H9 (cell line): ENCODE data around the gene ATG7. TPM values are rescaled to one million over a fixed set of nuclear protein-coding genes. Genes with fewer than 3 reads are reported as not detected.

ENCODE experiments used
- DNase-seq: peaks from one replicate; pipeline ENCODE4 v3.0.0-alpha.2; 2017
- H2AFZ ChIP-seq: one replicate; pipeline ENCODE4 v1.6.1; 2013; ENCODE audit warnings: mild to moderate bottlenecking, low read length, control low read depth, moderate library complexity
- H2AK5ac ChIP-seq: 2 replicates; pipeline ENCODE4 v1.6.1; 2013; ENCODE audit warnings: low read length, control low read depth, mixed read lengths; ENCODE audit not compliant: insufficient read length
- H2BK120ac ChIP-seq: one replicate; pipeline ENCODE4 v1.6.1; 2013; ENCODE audit warnings: low read depth, mild to moderate bottlenecking, low read length, control low read depth, inconsistent platforms; ENCODE audit not compliant: poor library complexity, severe bottlenecking
- H2BK12ac ChIP-seq: 2 replicates; pipeline ENCODE4 v1.6.1; 2013; ENCODE audit warnings: low read length, control low read depth, mixed read lengths, low read depth; ENCODE audit not compliant: insufficient read length
- H2BK15ac ChIP-seq: 2 replicates; pipeline ENCODE4 v1.6.1; 2013; ENCODE audit warnings: low read depth, low read length, control low read depth
- H2BK20ac ChIP-seq: one replicate; pipeline ENCODE4 v1.6.1; 2013; ENCODE audit warnings: low read depth, mild to moderate bottlenecking, low read length, control low read depth, inconsistent platforms; ENCODE audit not compliant: poor library complexity, severe bottlenecking
- H2BK5ac ChIP-seq: 2 replicates; pipeline ENCODE4 v1.6.1; 2013; ENCODE audit warnings: low read length, control low read depth, mixed read lengths; ENCODE audit not compliant: insufficient read length
- H3K14ac ChIP-seq: 2 replicates; pipeline ENCODE4 v1.6.1; 2013; ENCODE audit warnings: low read length, control low read depth; ENCODE audit not compliant: insufficient read depth
- H3K18ac ChIP-seq: 2 replicates; pipeline ENCODE4 v1.6.1; 2013; ENCODE audit warnings: low read depth, mild to moderate bottlenecking, mixed read lengths, low read length, control low read depth; ENCODE audit not compliant: insufficient read length
- H3K23ac ChIP-seq: 2 replicates; pipeline ENCODE4 v1.6.1; 2013; ENCODE audit warnings: low read length, control low read depth, mixed read lengths, low read depth; ENCODE audit not compliant: insufficient read length
- H3K23me2 ChIP-seq: 2 replicates; pipeline ENCODE4 v1.6.1; 2013; ENCODE audit warnings: low read depth, mild to moderate bottlenecking, mixed read lengths, low read length, control low read depth; ENCODE audit not compliant: insufficient read length, poor library complexity, severe bottlenecking
- H3K27ac ChIP-seq: 2 replicates; pipeline ENCODE4 v1.5.1; 2013; ENCODE audit warnings: low read length, control low read depth, mixed read lengths, low read depth; ENCODE audit not compliant: insufficient read length
- H3K27me3 ChIP-seq: 2 replicates; pipeline ENCODE4 v1.6.1; 2013; ENCODE audit warnings: low read length, control low read depth, inconsistent platforms; ENCODE audit not compliant: insufficient read depth
- H3K4ac ChIP-seq: 2 replicates; pipeline ENCODE4 v1.6.1; 2013; ENCODE audit warnings: low read depth, mild to moderate bottlenecking, control low read depth, inconsistent platforms, low read length, moderate library complexity
- H3K4me1 ChIP-seq: 2 replicates; pipeline ENCODE4 v1.6.1; 2013; ENCODE audit warnings: low read length, control low read depth, inconsistent platforms; ENCODE audit not compliant: insufficient read depth
- H3K4me2 ChIP-seq: 2 replicates; pipeline ENCODE4 v1.6.1; 2013; ENCODE audit warnings: low read length, control low read depth, mixed read lengths; ENCODE audit not compliant: insufficient read length, insufficient read depth
- H3K56ac ChIP-seq: 2 replicates; pipeline ENCODE4 v1.6.1; 2013; ENCODE audit warnings: low read depth, mild to moderate bottlenecking, mixed read lengths, low read length, control low read depth; ENCODE audit not compliant: insufficient read length
- H3K79me1 ChIP-seq: 2 replicates; pipeline ENCODE4 v1.6.1; 2013; ENCODE audit warnings: low read depth, mild to moderate bottlenecking, moderate library complexity, low read length, control low read depth, inconsistent platforms; ENCODE audit not compliant: insufficient read depth, poor library complexity, severe bottlenecking
- H3K79me2 ChIP-seq: 2 replicates; pipeline ENCODE4 v1.6.1; 2013; ENCODE audit warnings: low read length, control low read depth, inconsistent platforms; ENCODE audit not compliant: insufficient read depth
- H3K9ac ChIP-seq: 2 replicates; pipeline ENCODE4 v1.6.1; 2013; ENCODE audit warnings: low read length, control low read depth, mixed read lengths; ENCODE audit not compliant: insufficient read length; ENCODE audit errors: extremely low read depth
- H3K9me3 ChIP-seq: one replicate; pipeline ENCODE4 v1.6.1; 2013; ENCODE audit warnings: low read depth, low read length, inconsistent platforms; ENCODE audit not compliant: control insufficient read depth
- H3T11ph ChIP-seq: one replicate; pipeline ENCODE4 v1.6.1; 2013; ENCODE audit warnings: mild to moderate bottlenecking, low read length, control low read depth, inconsistent platforms
- H4K20me1 ChIP-seq: one replicate; pipeline ENCODE4 v1.6.1; 2013; ENCODE audit not compliant: control insufficient read depth, insufficient read length, insufficient read depth
- H4K5ac ChIP-seq: 2 replicates; pipeline ENCODE4 v1.6.1; 2013; ENCODE audit warnings: low read depth, mild to moderate bottlenecking, mixed read lengths, low read length, control low read depth; ENCODE audit not compliant: insufficient read length
- H4K8ac ChIP-seq: replicated peaks from 2 replicates; pipeline ENCODE4 v1.6.1; 2013; ENCODE audit warnings: low read length, control low read depth, mixed read lengths, low read depth; ENCODE audit not compliant: insufficient read length
- H4K91ac ChIP-seq: 2 replicates; pipeline ENCODE4 v1.6.1; 2013; ENCODE audit warnings: low read depth, mild to moderate bottlenecking, moderate library complexity, mixed read lengths, low read length, control low read depth; ENCODE audit not compliant: insufficient read length
- H3K27ac Mint-ChIP-seq, 3 experiments: 2 replicates in 2 of 3; 3 replicates in 1 of 3; pipeline ENCODE4 v1.8.0; 2020 to 2021; ENCODE audit warnings: mixed read lengths in 3 of 3, mild to moderate bottlenecking in 1 of 3, moderate library complexity in 1 of 3
- H3K27me3 Mint-ChIP-seq: 2 replicates; pipeline ENCODE4 v1.8.0; 2021; ENCODE audit warnings: low read depth, mild to moderate bottlenecking, moderate library complexity, mixed read lengths
- H3K36me3 Mint-ChIP-seq, 3 experiments: 2 replicates in 2 of 3; 3 replicates in 1 of 3; pipeline ENCODE4 v1.8.0; 2020 to 2021; ENCODE audit warnings: low read depth in 3 of 3, mixed read lengths in 3 of 3; ENCODE audit not compliant: insufficient read depth in 1 of 3
- H3K4me1 Mint-ChIP-seq, 2 experiments: 2 replicates each; pipeline ENCODE4 v1.8.0; 2020; ENCODE audit warnings: mixed read lengths in 2 of 2
- H3K4me3 Mint-ChIP-seq, 2 experiments: 2 replicates in 1 of 2; 3 replicates in 1 of 2; pipeline ENCODE4 v1.8.0; 2020 to 2021; ENCODE audit warnings: mild to moderate bottlenecking in 2 of 2, mixed read lengths in 2 of 2, moderate library complexity in 1 of 2
- H3K9me3 Mint-ChIP-seq, 2 experiments: 2 replicates in 1 of 2; 3 replicates in 1 of 2; pipeline ENCODE4 v1.8.0; 2020; ENCODE audit warnings: mild to moderate bottlenecking in 2 of 2, mixed read lengths in 2 of 2, moderate library complexity in 1 of 2
- WGBS: extraction: QIAGEN DNeasy Blood & Tissue Kit; methylation state at CpG from one replicate; pipeline ENCODE4 v1.1.7; 2013; ENCODE audit warnings: missing lambda C conversion rate, low lambda C conversion rate, mixed read lengths; ENCODE audit not compliant: insufficient read length; ENCODE audit errors: extremely low coverage; 5-methylcytosine and 5-hydroxymethylcytosine counted together
- total RNA-seq: library from RNA; stranded (reverse); gene quantifications from 2 replicates; pipeline ENCODE4 v1.2.1, GENCODE V29; 2021
- TF ChIP-seq, protein P1 (sequence below): fragments of 200-600 bp; sonication (generic); conservative IDR thresholded peaks from 3 replicates; pipeline ENCODE4 v1.8.0; 2021; ENCODE audit warnings: antibody characterized with exemption, mild to moderate bottlenecking

ATG7 gene
- total RNA-seq, 1 experiment from 2014 or later, result 17.9 TPM

DNA sequence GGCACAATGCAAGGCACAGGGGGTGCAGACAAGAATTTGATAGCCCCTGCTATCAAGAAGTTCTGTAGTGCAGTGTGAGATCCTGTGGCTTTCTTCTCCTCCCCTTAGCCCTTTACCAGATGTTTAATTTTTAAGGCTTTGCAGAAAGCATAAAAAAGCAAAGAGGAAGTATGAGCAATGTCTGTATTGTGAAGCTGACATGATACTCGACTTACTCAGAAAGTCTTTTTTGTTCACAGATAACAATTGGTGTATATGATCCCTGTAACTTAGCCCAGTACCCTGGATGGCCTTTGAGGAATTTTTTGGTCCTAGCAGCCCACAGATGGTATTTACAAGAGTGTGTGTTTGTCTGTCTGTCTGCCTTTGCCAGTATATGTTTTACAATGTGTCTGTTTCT is 58.9 kb downstream of the ATG7 start:
- no peak overlapping the region for H2BK12ac ChIP-seq
- no peaks in the 10 kb centered on the region for H3K79me2 ChIP-seq
- Mint-ChIP-seq H3K27me3 (no peaks in the 10 kb centered on the region), H3K4me3 (no peak overlapping the region), H3K36me3 (no peaks in the 10 kb centered on the region; a peak in 1 of 7 replicates), H3K4me1 (0 out of 4 replicates have a peak, but pooled peaks cover 0 to 2% of the 10 kb centered on the region in 2 experiments), H3K9me3 (no peaks in the 10 kb centered on the region), H3K27ac (0 out of 7 replicates have a peak overlapping the region, but pooled peaks of 1 of the 3 experiments have one; percentile 7)
- WGBS, result no CpG with 5 or more reads among the region's 1 CpG
- no peak overlapping the region for H3K4ac ChIP-seq
- H3K18ac ChIP-seq, result no peak overlapping the region
- H3K23ac ChIP-seq, result no peak overlapping the region
- no peak overlapping the region for H3K4me2 ChIP-seq
- no peaks in the 10 kb centered on the region for H3K79me1 ChIP-seq
- no peak overlapping the region for H2BK5ac ChIP-seq
- H3K9me3 ChIP-seq, result no peaks in the 10 kb centered on the region
- TF ChIP-seq, protein P1, sequence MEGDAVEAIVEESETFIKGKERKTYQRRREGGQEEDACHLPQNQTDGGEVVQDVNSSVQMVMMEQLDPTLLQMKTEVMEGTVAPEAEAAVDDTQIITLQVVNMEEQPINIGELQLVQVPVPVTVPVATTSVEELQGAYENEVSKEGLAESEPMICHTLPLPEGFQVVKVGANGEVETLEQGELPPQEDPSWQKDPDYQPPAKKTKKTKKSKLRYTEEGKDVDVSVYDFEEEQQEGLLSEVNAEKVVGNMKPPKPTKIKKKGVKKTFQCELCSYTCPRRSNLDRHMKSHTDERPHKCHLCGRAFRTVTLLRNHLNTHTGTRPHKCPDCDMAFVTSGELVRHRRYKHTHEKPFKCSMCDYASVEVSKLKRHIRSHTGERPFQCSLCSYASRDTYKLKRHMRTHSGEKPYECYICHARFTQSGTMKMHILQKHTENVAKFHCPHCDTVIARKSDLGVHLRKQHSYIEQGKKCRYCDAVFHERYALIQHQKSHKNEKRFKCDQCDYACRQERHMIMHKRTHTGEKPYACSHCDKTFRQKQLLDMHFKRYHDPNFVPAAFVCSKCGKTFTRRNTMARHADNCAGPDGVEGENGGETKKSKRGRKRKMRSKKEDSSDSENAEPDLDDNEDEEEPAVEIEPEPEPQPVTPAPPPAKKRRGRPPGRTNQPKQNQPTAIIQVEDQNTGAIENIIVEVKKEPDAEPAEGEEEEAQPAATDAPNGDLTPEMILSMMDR, result no peak
- H3K23me2 ChIP-seq, result no peaks in the 10 kb centered on the region
- H3K14ac ChIP-seq, result no peak overlapping the region
- no peak overlapping the region for H2BK20ac ChIP-seq
- no peak overlapping the region for H2AK5ac ChIP-seq
- H3T11ph ChIP-seq, result no peak overlapping the region
- H2BK120ac ChIP-seq, result no peak overlapping the region
- no peak overlapping the region for H4K91ac ChIP-seq
- no peak overlapping the region for H3K27ac ChIP-seq
- H4K8ac ChIP-seq, result no peak overlapping the region
- no peak overlapping the region for H4K5ac ChIP-seq
- no peak overlapping the region for H3K9ac ChIP-seq
- no peaks in the 10 kb centered on the region for H4K20me1 ChIP-seq
- no peak overlapping the region for H2AFZ ChIP-seq
- H3K27me3 ChIP-seq, result no peaks in the 10 kb centered on the region
- no peak overlapping the region for H2BK15ac ChIP-seq
- no peak for DNase-seq
- no peak overlapping the region for H3K56ac ChIP-seq
- no peaks in the 10 kb centered on the region for H3K4me1 ChIP-seq
